Measurements from ENCODE around the gene APCDD1.
A peak's percentile ranks its signal among the peaks of the same experiment; 100 is the strongest.
"Not testable (repeated sequence)": the region's sequence is repeated elsewhere in the genome, so short reads cannot be mapped to it uniquely, and the experiment has no call there.

Gene APCDD1

DNA sequence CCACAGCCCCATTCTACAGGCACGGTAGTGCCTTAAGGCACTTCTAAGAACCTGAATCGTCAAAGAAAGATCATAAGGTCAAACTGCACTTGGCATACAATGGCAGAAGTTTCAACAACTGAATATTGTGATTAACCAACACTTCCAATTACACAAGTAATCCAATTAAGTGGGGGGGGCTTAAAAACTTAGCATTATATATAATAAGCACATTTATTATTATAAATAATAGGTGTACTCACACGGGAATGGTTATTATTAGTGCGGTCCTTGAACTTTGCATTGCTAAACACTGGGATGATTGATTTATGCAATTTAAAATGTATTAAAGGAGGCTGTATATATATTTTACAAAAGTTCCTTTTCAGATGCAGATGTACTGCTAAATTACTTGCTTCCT lies 7.6 kb downstream of the APCDD1 start:
- DNase-seq, result no peak

DNA sequence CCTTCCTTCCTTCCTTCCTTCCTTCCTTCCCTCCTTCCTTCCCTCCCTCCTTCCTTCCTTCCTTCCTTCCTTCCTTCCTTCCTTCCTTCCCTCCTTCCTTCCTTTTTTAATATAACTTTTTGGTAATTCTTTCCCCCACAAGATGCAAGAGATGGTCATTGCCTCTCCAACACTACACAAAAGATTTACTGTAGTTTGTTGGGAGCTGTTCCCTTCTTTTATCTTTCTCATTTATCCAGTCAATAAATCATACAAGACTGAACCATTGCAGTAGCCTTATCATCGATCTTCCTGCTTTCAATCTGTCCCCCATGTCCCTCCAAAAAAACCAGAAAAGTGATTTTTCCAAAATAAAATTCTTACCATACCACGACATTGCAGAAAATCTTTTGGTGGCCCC lies 8.2 kb downstream of the APCDD1 start:
- DNase-seq, result no peak

DNA sequence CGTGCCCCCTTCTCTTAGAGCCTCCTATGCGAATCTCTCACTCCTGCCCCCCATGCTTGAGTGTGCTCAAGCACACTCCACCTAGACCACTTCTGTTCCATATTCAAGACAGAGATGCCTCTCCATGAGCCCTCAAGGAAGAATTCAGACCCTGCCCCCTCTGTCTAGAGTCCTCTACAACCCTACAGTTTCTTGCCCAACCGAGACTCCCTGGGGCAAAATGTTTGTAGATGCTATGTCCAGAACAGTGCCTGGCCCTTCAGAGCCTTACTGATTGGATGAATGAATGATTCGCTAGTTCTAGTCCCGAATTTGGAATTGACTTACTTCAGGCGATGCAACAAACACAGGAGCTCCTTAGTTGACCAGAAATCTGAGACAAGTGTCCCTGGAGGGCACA lies 8.7 kb downstream of the APCDD1 start:
- DNase-seq, result no peak

DNA sequence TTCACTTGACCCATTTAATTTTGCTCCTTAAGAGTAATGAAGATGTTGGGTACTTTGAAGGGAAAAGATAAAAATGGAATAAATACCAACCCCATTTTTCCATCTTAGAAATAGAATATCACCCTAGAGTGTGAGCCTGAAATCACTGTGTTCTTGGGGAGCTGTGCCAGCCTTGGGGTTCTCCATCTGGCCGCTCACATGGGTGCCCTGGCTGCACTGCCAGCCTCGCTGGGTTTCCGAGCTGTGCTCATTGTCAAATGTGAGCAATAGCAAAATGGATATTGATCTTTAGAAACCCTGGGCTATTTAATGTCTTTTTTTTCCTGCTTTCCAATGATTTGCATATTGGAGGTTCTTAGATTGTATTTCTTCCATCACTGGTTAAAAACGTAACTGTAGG lies 9.3 kb downstream of the APCDD1 start:
- peak in 2 of 58 donors; percentile 18 to 19 for DNase-seq

DNA sequence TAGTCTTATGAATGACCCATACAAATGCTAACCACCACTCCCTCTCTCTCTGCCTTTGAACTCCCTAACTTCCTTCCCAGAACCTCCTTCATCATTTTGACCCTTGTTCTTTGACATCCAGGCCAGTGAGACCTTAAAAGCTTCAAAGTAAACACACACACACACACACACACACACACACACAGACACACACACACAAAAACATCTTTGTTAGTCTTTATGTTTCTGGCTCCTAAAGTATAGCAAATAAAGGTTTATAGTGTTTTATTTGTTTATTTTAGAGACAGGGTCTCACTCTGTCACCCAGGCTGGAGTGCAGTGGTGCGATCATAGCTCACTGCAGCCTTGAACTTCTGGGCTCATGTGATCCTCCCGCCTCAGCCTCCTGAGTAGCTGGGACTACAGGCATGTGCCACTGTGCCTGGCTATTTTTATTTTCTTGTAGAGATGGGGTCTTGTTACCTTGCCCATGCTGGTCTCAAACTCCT lies 9.8 kb downstream of the APCDD1 start:
- not testable (repeated sequence) for DNase-seq

DNA sequence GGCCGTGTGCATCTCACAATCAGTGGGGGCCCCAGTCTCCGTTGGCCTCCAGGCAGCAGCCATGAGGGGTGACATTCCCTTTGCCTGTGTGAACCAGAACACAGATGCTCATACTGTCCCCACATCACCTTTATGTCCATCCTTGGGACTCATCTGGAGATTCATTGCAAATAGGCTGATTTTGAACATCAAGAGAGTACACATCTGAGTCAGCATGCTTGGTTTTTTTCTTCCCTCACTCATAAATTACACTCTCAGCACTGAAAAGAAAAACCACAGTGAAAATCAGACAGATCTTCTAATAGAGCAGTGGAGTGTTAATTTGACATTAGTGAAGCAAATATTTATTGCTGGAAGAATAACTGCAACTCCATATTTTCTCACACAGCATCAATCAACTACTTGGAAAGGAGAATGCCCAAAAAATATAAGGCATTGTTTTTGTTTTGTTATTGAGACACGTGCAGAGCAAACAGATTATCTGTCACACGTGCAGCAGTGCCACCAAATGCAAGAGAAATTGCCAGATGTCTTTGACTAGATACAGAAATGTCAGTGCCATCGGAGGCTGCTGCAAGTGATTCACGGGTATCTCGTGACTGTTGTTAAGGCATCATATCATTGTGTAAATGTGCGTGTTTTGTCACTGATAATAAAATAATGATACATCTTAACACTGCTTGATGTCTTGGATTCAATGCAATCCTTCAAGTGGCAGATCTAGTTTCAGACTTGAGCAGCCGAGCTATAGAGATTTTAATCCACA lies 10.9 kb downstream of the APCDD1 start:
- no peak for DNase-seq

DNA sequence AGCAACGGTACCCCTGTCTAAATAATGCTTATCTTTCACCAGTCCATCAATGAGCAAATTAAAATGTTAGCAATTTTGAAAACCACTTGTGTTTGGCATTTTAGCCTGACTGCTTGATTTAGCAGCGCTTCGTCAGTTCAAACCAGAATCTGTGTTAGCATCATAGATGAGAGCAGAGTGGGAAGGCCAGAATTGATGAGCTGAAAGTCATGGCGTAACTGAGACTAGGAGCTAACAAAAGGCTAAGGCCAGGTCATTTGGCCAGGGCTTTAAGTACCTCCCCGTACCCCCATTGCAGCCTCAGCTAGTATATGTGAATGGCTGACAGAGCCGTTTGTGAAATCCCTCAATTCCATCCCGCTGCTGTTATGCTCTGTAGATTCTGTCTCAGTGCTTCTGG lies 16.0 kb downstream of the APCDD1 start:
- DNase-seq, result no peak

DNA sequence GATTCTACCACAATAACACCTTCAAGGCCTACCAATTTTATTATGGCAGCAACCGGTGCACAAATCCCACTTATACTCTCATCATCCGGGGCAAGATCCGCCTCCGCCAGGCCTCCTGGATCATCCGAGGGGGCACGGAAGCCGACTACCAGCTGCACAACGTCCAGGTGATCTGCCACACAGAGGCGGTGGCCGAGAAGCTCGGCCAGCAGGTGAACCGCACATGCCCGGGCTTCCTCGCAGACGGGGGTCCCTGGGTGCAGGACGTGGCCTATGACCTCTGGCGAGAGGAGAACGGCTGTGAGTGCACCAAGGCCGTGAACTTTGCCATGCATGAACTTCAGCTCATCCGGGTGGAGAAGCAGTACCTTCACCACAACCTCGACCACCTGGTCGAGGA lies 17.1 kb downstream of the APCDD1 start:
- no peak for DNase-seq

DNA sequence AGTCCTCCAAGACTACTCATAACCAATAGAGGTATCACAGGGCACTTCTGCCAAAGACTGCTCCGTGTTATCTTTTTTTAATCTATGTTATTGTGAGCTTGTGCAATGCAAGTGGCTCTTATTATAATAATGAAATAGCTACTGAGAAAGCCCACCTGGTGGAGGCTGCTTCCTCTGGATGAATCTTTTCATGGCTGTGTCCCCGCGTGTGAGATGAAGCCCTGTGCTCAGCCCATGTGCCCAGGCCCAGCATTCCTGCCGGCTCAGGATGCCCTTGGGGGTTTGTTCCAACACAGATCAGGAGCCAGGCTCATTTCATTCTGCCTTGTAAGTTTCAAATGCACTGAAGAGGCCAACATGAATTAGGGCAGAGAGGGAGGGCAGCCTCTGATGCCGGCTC lies 18.7 kb downstream of the APCDD1 start:
- no peak for DNase-seq

DNA sequence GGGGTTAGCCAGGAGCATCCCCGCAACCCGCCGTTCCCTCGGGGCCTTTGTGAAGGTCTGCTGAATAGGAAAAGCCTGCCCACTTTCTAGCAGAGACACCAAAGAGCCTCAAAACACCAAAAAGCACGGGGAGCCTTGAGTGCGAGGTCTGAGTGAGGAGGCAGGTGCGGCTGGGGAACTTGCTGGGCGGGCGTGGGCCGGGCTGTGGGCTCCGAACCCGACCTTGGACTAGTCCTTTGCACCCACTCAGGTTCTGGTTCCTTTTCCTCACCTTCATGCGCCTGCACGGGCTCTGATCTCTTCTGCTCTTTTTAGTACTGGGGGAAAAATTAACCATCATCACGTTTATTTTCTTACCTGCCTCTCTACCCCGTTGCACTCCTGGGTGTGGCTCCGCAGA lies 19.9 kb downstream of the APCDD1 start:
- no peak for DNase-seq

DNA sequence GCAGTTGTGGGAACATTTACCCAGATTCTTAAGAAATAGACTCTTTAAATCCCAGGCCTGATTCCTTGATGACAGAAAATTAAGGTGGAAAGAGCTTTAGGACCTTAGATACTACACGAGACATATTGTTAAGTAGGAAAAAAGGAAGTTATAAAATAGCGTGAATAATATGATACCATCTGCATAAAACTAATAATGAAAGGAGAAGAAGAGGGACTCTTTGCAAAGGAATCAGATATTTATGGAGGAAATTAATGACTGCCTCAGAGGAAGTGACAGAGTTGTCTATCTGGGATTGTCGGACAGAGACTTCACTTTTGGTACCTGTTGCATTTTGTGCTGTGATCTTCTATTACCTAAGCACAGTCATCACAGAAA lies 20.8 kb downstream of the APCDD1 start:
- no peak for DNase-seq

DNA sequence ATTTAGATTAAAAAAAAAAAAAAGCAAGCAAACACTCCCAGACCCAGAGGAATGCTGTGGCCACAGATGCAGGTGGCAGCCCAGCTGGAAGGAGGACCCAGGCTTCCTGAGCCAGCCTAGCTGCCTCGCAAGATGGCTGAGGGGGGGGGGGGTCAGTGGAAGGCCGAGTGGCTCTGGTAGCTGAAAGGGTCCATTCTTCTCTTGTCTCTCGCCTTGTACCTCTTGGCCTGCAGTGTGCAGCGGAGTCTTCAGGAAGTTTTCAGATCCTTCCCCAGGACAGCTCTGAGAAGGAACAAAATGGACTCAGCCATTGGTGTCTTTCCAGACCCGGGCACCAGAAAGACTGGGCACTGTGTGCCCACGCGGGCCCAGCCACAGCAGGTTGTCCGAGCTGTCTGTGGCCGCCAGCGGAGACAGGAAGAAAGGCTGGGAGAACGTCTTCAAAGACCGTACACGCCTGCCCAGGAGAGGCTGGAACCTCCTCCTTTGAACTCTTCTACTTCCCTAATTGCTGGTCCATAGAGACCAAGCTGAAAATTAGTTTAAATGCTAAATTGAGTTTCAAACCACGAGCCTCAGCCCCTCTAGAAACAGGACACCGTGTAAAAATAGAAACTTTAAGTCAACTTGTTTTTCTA lies 21.3 kb downstream of the APCDD1 start:
- peak in 48 of 58 donors; percentile 20 to 92 (median 64) for DNase-seq

DNA sequence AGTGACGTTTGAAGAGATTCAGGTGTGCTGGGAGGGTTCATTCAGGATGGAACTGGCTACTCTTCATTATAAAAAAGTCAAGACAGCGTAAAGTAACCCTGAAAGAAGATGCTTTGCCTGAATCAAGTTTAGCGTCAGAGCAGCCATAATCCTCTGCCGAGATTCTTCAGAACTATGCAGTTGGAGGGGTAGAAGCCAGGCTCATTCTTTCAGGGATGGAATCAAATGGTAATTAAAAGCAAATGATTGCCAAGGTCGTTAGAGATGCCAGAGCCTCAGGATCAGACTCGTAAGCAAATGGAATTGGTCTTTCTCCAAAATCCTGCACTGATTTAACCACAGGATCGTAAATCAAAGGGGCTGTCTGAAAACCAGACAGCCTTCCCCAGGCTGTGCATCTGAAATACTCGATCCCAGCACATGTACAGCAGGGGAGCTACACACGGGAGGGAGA lies 21.9 kb downstream of the APCDD1 start:
- peak in 4 of 58 donors; percentile 33 to 71 (median 52) for DNase-seq

DNA sequence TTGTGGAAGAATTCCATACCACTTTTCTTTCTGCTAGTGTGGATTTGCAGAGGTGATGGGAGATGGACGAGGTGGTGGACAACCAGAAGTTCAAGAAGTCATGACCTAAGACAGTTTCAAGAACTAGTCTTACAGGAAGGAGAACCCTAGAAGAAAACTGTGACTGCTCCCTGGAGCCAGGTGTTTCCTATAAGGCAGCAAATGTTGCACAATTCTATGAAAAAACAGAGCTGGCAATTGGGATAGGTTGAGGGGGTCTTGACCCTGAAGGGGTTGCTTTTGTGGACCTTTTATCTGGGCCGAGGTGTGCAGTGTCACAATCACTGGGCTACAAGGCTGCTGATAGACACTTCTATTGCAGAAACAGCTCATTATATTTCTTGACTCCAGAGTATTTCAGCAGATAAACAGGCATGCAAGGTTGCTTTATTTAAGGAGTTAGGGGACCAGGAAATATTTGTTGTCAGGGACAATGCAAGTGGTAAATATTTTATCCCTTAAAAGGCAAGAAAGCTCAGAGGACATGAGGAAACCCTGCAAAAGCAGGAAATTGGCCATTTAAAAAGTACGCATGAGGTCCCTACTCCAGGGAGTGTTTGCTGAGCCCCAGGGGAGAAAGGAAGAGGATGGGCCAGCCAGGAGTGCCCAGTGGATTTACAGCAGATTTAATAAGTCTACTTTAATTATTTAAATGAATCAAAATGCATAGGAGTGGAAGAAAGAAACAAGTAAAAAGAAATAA lies 22.9 kb downstream of the APCDD1 start:
- DNase-seq, result no peak

DNA sequence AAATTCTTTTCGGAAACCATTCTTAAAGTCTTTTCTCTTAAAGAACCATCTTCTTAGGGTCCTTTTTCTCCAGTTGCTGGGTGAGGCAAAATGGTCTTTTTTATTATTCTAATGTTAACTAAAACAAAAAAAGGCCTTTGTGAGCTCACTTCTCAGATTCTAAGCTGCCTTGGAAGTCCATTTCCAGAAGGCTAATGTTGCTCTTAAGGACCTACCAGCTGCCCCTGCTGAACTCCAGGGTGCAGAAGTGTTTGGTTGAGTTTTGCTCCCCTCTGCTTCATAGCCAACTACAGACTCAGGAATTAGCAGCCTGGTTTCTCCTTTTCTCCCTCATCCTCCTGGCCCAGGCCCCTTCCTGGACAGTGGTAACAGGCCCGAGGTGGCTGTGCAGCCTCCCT lies 23.4 kb downstream of the APCDD1 start:
- DNase-seq, result no peak

DNA sequence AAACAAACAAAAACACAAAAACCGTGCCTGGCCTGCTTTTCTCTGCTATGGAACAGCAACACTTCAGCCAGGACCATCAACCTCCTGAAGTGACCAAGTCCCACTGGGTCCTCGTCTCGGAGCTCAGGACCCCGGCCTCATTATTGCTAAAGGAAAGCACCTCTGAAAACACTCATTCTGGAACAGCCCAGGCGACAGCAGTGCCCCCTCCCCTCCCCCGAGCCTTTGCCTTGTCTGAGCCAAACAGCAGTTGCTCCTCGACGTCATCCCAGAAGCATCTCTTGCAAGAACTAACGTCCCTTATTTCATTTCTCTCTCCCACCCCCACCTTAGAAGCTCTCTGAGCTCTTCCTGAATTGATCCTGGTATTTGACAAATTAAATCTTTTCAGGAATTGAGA lies 27.4 kb downstream of the APCDD1 start:
- DNase-seq, result no peak

DNA sequence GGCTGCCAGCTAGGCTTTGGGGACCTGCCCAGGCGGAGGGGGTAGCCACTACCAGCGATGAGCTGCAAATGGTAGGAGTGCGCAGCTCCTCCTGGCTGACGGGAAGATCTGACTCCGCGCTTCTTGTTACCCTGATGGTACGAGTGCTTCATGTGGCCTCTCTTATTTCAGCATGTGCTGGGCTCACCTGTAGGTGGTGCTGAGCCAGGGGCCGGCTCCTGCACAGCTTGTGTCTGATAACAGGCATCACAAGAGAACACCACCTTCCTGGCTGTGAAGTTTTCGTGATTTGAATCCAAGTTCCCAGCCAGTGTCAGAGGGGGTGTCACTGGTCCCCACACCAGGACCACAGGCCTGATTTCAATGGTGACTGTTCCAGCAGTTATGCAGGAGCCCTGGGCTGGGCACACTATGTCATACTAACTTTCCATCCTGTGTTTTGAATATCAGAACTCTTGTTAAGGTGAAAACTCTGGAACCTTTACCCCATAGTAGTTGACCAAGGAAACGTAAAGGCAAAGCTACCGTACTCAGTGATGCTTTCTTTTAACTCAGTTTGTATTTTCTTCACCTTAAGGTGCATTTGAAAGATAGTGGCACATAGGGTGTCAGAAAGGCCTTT lies 28.0 kb downstream of the APCDD1 start:
- no peak for DNase-seq

DNA sequence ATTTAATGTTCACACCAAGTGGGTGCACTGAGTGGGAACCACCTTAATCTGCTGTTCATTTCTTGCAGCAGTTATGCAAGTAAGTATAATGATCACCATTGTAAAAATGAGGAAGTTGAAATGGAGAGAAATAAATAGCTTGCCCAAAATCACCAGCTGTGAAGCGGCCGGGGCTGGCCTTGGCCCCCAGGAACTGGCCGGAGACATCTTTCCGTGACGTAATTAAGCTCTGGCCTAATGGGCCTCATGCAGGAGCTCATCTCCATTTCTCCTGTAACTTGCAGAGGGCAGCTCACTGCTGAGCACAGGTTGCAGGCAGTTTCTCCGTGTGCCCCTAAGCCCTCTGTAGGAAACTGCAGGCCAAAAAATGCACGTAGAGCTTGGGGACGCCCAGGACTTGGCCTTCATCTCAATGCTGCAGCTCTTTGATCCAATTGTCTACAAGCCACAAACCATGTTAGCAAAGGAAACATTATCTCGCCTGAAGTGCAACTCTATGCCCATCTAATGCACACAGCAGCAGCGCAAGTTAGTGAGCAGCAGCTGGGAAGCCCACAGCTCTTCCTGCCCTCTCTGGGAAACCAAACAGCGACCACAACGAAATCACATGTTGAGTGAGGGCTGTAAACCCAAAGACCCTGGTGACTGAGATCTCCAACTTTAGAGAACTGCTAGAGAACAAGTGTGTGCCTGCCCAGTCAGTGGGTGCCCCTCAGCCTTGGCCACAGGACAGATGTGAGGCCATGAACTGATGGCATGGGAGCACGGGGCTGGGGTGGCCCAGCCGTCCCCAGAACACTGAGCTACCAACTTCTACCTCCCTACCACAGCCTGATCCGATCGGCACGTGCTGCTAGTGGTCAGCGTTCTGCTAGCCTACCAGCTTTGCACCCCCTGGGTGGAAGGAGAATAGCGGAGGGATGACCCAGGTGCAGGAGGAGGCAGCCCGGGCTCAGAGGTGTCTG lies 28.8 kb downstream of the APCDD1 start:
- peak in 7 of 58 donors; percentile 15 to 61 (median 31) for DNase-seq

DNA sequence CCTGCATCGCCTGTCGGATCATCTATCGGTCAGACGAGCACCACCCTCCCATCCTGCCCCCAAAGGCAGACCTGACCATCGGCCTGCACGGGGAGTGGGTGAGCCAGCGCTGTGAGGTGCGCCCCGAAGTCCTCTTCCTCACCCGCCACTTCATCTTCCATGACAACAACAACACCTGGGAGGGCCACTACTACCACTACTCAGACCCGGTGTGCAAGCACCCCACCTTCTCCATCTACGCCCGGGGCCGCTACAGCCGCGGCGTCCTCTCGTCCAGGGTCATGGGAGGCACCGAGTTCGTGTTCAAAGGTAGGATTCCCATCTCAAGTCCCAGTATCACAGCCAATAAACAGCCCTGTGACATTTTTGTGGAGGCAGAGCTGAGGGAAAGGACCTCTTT lies 31.0 kb downstream of the APCDD1 start:
- DNase-seq, result no peak

DNA sequence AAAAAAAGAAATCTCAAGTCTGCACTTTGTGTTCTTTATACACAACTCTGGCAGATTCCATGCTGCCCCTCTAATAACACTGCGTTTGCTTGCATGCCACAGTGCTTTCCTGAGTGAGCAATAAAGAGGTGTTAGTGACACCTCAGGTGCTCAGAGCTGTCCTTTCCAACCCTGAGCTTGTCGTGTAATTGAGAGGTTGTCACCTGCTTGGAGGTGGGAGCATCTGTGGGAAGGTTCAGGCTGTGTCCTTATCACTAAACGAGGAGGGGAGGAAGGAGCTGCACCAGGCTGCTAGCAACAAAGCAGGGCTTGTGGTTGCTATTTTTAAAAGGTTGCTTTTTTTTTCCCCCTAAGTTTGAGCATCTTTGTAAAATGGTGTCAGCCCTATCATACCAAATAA lies 31.9 kb downstream of the APCDD1 start:
- DNase-seq, result no peak

DNA sequence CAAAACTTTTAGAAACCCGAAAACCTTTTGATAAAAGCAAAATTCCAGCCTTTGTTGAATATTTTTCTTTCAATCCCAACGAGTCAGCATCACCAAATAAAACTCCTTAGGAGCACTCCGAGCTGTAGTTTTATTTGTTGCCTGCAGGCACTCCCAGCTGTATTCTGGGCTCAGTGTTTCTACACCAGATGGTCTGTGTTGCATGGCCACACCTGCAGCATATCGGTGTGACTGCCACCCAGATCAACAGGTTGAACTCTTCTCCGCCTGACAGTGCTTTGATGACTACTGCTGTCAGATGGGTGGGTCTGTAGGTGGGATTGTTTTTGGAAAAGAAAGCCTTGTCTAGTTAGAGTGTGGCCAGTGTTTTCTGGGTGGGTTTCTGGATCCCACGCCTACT lies 32.7 kb downstream of the APCDD1 start:
- DNase-seq, result no peak
